Endodermal cell (in vitro differentiated cells): Measurements from ENCODE around the gene SLIT3. TPM values are rescaled to one million over a fixed set of nuclear protein-coding genes. Genes with fewer than 3 reads are reported as not detected.

Source experiments
- DNase-seq: peaks from one replicate; pipeline ENCODE4 v3.0.0-alpha.2; 2017
- H3K27ac ChIP-seq: 2 replicates; pipeline ENCODE4 v1.5.1; 2013; ENCODE audit warnings: mild to moderate bottlenecking, low read depth, low read length, moderate library complexity
- H3K27me3 ChIP-seq: 2 replicates; pipeline ENCODE4 v1.6.1; 2013; ENCODE audit warnings: mild to moderate bottlenecking, low read length, moderate library complexity; ENCODE audit not compliant: insufficient read depth, control insufficient read depth, poor library complexity, severe bottlenecking
- H3K36me3 ChIP-seq: 2 replicates; pipeline ENCODE4 v1.7.0; 2013; ENCODE audit warnings: mild to moderate bottlenecking, low read length, moderate library complexity; ENCODE audit not compliant: control insufficient read depth, insufficient read depth
- H3K4me1 ChIP-seq: one replicate; pipeline ENCODE4 v1.7.0; 2013; ENCODE audit warnings: low read length; ENCODE audit not compliant: control insufficient read depth, insufficient read depth
- H3K4me3 ChIP-seq: 2 replicates; pipeline ENCODE4 v1.5.1; 2013; ENCODE audit warnings: mild to moderate bottlenecking, low read length, moderate library complexity
- H3K9ac ChIP-seq: 2 replicates; pipeline ENCODE4 v1.6.1; 2013; ENCODE audit warnings: mild to moderate bottlenecking, low read length, moderate library complexity; ENCODE audit not compliant: poor library complexity, severe bottlenecking; ENCODE audit errors: extremely low read depth
- H3K9me3 ChIP-seq: 2 replicates; pipeline ENCODE4 v1.6.1; 2013; ENCODE audit warnings: mild to moderate bottlenecking, low read length, moderate library complexity; ENCODE audit not compliant: control insufficient read depth
- H3K27ac Mint-ChIP-seq: 2 replicates; pipeline ENCODE4 v1.8.0; 2020; ENCODE audit warnings: mixed read lengths
- H3K27me3 Mint-ChIP-seq: 2 replicates; pipeline ENCODE4 v1.8.0; 2021; ENCODE audit warnings: mild to moderate bottlenecking, mixed read lengths; ENCODE audit not compliant: insufficient read depth
- H3K36me3 Mint-ChIP-seq: 2 replicates; pipeline ENCODE4 v1.8.0; 2020; ENCODE audit warnings: low read depth, mixed read lengths
- H3K4me1 Mint-ChIP-seq: 2 replicates; pipeline ENCODE4 v1.8.0; 2020; ENCODE audit warnings: mixed read lengths
- H3K4me3 Mint-ChIP-seq: 2 replicates; pipeline ENCODE4 v1.8.0; 2020; ENCODE audit warnings: mild to moderate bottlenecking, moderate library complexity, mixed read lengths
- H3K9me3 Mint-ChIP-seq: 2 replicates; pipeline ENCODE4 v1.8.0; 2020; ENCODE audit warnings: mild to moderate bottlenecking, mixed read lengths
- CTCF ChIP-seq: fragments of 200-600 bp; sonication (generic); conservative IDR thresholded peaks from 2 replicates; pipeline ENCODE4 v1.5.0; 2021; ENCODE audit warnings: antibody characterized with exemption, mild to moderate bottlenecking
- WGBS, 2 experiments: methylation state at CpG; one replicate each; pipeline versions ENCODE4 v1.1.5 to v1.1.7; 2013; ENCODE audit warnings: missing lambda C conversion rate in 2 of 2, mixed read lengths in 1 of 2; ENCODE audit not compliant: insufficient coverage in 1 of 2, insufficient read length in 1 of 2; 5-methylcytosine and 5-hydroxymethylcytosine counted together
- total RNA-seq, 2 donors: library from RNA; stranded (reverse); fragmentation: NEBNext Ultra II Directional in 1 of 2; extraction: Animal tissue kit (Norgen Biotek cat#: 25700) in 1 of 2; gene quantifications; 2 replicates in 1 of 2; 3 replicates in 1 of 2; pipeline ENCODE4 v1.2.1, GENCODE V29; 2021

Gene SLIT3
- total RNA-seq, 2 donors from 2014 or later, result 2.5 to 3.4 TPM

GRCh38 chr5:168883991-168884390 lies 416.9 kb downstream of the SLIT3 start:
- Mint-ChIP-seq H3K4me1 (peaks cover 31% of the 10 kb centered on the region), H3K36me3 (no peaks in the 10 kb centered on the region), H3K27ac (no peak overlapping the region), H3K9me3 (no peaks in the 10 kb centered on the region), H3K4me3 (no peak overlapping the region), H3K27me3 (peaks cover 25% of the 10 kb centered on the region)
- no peak overlapping the region for H3K4me3 ChIP-seq
- no peak overlapping the region for H3K9ac ChIP-seq
- H3K4me1 ChIP-seq, result peaks cover 7% of the 10 kb centered on the region
- no peaks in the 10 kb centered on the region for H3K9me3 ChIP-seq
- 71 to 91% methylated on average over 5 to 8 of the region's 8 CpGs for WGBS, 2 experiments
- no peaks in the 10 kb centered on the region for H3K36me3 ChIP-seq
- peak overlapping the region; percentile 83 for H3K27ac ChIP-seq
- TF ChIP-seq CTCF, result no peak
- no peaks in the 10 kb centered on the region for H3K27me3 ChIP-seq
- DNase-seq, result no peak

- Histone ChIP-seq H3K27ac (peak overlapping the region; percentile 83), H3K9ac (no peak overlapping the region), H3K4me1 (peaks cover 7% of the 10 kb centered on the region), H3K36me3 (no peaks in the 10 kb centered on the region), H3K9me3 (no peaks in the 10 kb centered on the region), H3K27me3 (no peaks in the 10 kb centered on the region), H3K4me3 (no peak overlapping the region)
- Mint-ChIP-seq H3K36me3 (no peaks in the 10 kb centered on the region), H3K27me3 (peaks cover 25% of the 10 kb centered on the region), H3K9me3 (no peaks in the 10 kb centered on the region), H3K27ac (no peak overlapping the region), H3K4me1 (peaks cover 32% of the 10 kb centered on the region), H3K4me3 (no peak overlapping the region)
- no peak for TF ChIP-seq CTCF
- DNase-seq, result peak; percentile 78
- 71 to 77% methylated on average over 7 to 15 of the region's 16 CpGs for WGBS, 2 experiments
These were observed 417.6 kb downstream of the SLIT3 start for GRCh38 chr5:168883281-168883741.

GRCh38 chr5:168882283-168882682 lies 418.7 kb downstream of the SLIT3 start:
- H3K4me1 ChIP-seq, result peaks cover 7% of the 10 kb centered on the region

More at GRCh38 chr5:168882283-168882682, 418.7 kb downstream of the SLIT3 start:
- Mint-ChIP-seq H3K4me3 (no peak overlapping the region), H3K27me3 (peaks cover 18% of the 10 kb centered on the region), H3K4me1 (peaks cover 34% of the 10 kb centered on the region), H3K9me3 (no peaks in the 10 kb centered on the region), H3K36me3 (no peaks in the 10 kb centered on the region), H3K27ac (no peak overlapping the region)
- whole genome bisulfite sequencing, 2 experiments, result 89 to 91% methylated on average over 12 of the region's 12 CpGs
- Histone ChIP-seq H3K27me3 (no peaks in the 10 kb centered on the region), H3K36me3 (no peaks in the 10 kb centered on the region), H3K27ac (peak overlapping the region; percentile 30), H3K9ac (no peak overlapping the region), H3K9me3 (no peaks in the 10 kb centered on the region), H3K4me3 (no peak overlapping the region)
- DNase-seq, result no peak
- TF ChIP-seq CTCF, result no peak
